ENCODE measurements around the gene FAM90A1.
"Not testable (repeated sequence)": the region's sequence is repeated elsewhere in the genome, so short reads cannot be mapped to it uniquely, and the experiment has no call there.

- TF ChIP-seq CTCF (IDR thresholded peaks at IDR 0.05 in 4 of 5, conservative IDR thresholded peaks at IDR 0.05 in 1 of 5); POLR2A (IDR thresholded peaks at IDR 0.05): not testable (repeated sequence)
These were observed 2.1 kb upstream of the FAM90A1 start for GRCh38 chr12:8229486-8229885.
